HepG2 (cell line): Measurements from ENCODE around the gene CHRNB2. TPM values are rescaled to one million over a fixed set of nuclear protein-coding genes. Genes with fewer than 3 reads are reported as not detected.
A peak's percentile ranks its signal among the peaks of the same experiment; 100 is the strongest.

Source experiments
- ARHGAP35 ChIP-seq: sonication (generic); formaldehyde crosslinking; IDR thresholded peaks from 2 replicates; pipeline ENCODE4 v1.9.0; 2022; ENCODE audit warnings: mild to moderate bottlenecking, inconsistent platforms, moderate library complexity, missing genetic modification reagents, borderline replicate concordance
- CENPX ChIP-seq: sonication (generic); formaldehyde crosslinking; IDR thresholded peaks from 2 replicates; pipeline ENCODE4 v1.9.0; 2021; ENCODE audit warnings: mild to moderate bottlenecking, missing genetic modification reagents, moderate library complexity
- EED ChIP-seq: sonication (generic); formaldehyde crosslinking; IDR thresholded peaks from 2 replicates; pipeline ENCODE4 v1.5.0; 2020; ENCODE audit warnings: mild to moderate bottlenecking, missing genetic modification reagents
- HMGA1 ChIP-seq: sonication (generic); formaldehyde crosslinking; conservative IDR thresholded peaks from 2 replicates; pipeline ENCODE4 v1.4.0; 2020; ENCODE audit warnings: missing genetic modification reagents
- HOXA5 ChIP-seq: sonication (generic); formaldehyde crosslinking; IDR thresholded peaks from 2 replicates; pipeline ENCODE4 v1.4.0; 2020; ENCODE audit warnings: missing genetic modification reagents
- KDM3A ChIP-seq: IDR thresholded peaks from 2 replicates; pipeline ENCODE4 v1.6.1; 2018; ENCODE audit warnings: low read depth, missing compliant biosample characterization
- MXD4 ChIP-seq: IDR thresholded peaks from 2 replicates; pipeline ENCODE4 v1.6.1; 2016; ENCODE audit warnings: mild to moderate bottlenecking, missing biosample characterization, missing genetic modification reagents
- MXI1 ChIP-seq: IDR thresholded peaks from 3 replicates; pipeline ENCODE4 v1.6.1; 2012; ENCODE audit warnings: low read depth, low read length, inconsistent platforms, borderline replicate concordance
- SALL1 ChIP-seq: sonication (generic); formaldehyde crosslinking; IDR thresholded peaks from 2 replicates; pipeline ENCODE4 v1.8.0; 2022; ENCODE audit warnings: mild to moderate bottlenecking, missing genetic modification reagents
- SAP130 ChIP-seq: IDR thresholded peaks from 2 replicates; pipeline ENCODE4 v1.6.1; 2016; ENCODE audit warnings: low read depth
- SMARCE1 ChIP-seq: fragments of 450-650 bp; IDR thresholded peaks from 2 replicates; pipeline ENCODE4 v1.6.1; 2017; ENCODE audit warnings: borderline replicate concordance
- SRY ChIP-seq: sonication (generic); formaldehyde crosslinking; IDR thresholded peaks from 2 replicates; pipeline ENCODE4 v1.8.0; 2022; ENCODE audit warnings: mild to moderate bottlenecking, missing genetic modification reagents
- ZBTB38 ChIP-seq: sonication (generic); formaldehyde crosslinking; IDR thresholded peaks from 2 replicates; pipeline ENCODE4 v1.5.1; 2020; ENCODE audit warnings: mild to moderate bottlenecking, missing genetic modification reagents
- ZNF335 ChIP-seq: sonication (generic); formaldehyde crosslinking; IDR thresholded peaks from 2 replicates; pipeline ENCODE4 v1.4.0; 2020; ENCODE audit warnings: missing genetic modification reagents
- ZNF501 ChIP-seq: sonication (generic); formaldehyde crosslinking; IDR thresholded peaks from 2 replicates; pipeline ENCODE4 v1.5.1; 2020; ENCODE audit warnings: mild to moderate bottlenecking, moderate library complexity, missing genetic modification reagents
- ZNF569 ChIP-seq: sonication (generic); formaldehyde crosslinking; IDR thresholded peaks from 2 replicates; pipeline ENCODE4 v1.5.0; 2020; ENCODE audit warnings: mild to moderate bottlenecking, missing genetic modification reagents, moderate library complexity, borderline replicate concordance
- ZNF572 ChIP-seq: sonication (generic); formaldehyde crosslinking; IDR thresholded peaks from 2 replicates; pipeline ENCODE4 v1.5.1; 2020; ENCODE audit warnings: mild to moderate bottlenecking, missing genetic modification reagents
- ZNF615 ChIP-seq: sonication (generic); formaldehyde crosslinking; IDR thresholded peaks from 2 replicates; pipeline ENCODE4 v1.5.0; 2020; ENCODE audit warnings: mild to moderate bottlenecking, missing genetic modification reagents, borderline replicate concordance
- ZNF775 ChIP-seq: sonication (generic); formaldehyde crosslinking; IDR thresholded peaks from 2 replicates; pipeline ENCODE4 v1.4.0; 2020; ENCODE audit warnings: missing genetic modification reagents, mild to moderate bottlenecking, moderate library complexity, borderline replicate concordance
- ZNF850 ChIP-seq: sonication (generic); formaldehyde crosslinking; conservative IDR thresholded peaks from 2 replicates; pipeline ENCODE4 v1.9.0; 2021; ENCODE audit warnings: mild to moderate bottlenecking, missing genetic modification reagents
- ZNF883 ChIP-seq: sonication (generic); formaldehyde crosslinking; IDR thresholded peaks from 2 replicates; pipeline ENCODE4 v1.5.1; 2020; ENCODE audit warnings: mild to moderate bottlenecking, missing genetic modification reagents; ENCODE audit errors: not compliant biosample characterization
- polyA plus RNA-seq, 8 experiments: library from polyadenylated mRNA; depleted of rRNA in 3 of 8; stranded (reverse) in 7 of 8; unstranded in 1 of 8; fragments of >200 nt; fragmentation: Illumina TruSeq in 4 of 8; extraction: Trizol in 4 of 8; gene quantifications; 2 replicates each; pipeline versions ENCODE4 v1.2.1 to v1.2.3, GENCODE V29; 2011 to 2016; ENCODE audit warnings: low read depth in 4 of 8, missing spikeins in 1 of 8, mixed read lengths in 1 of 8; ENCODE audit not compliant: insufficient read depth in 1 of 8
- total RNA-seq, 5 experiments: library from RNA; depleted of rRNA; stranded (reverse); fragments of >200 nt; fragmentation: Illumina TruSeq; extraction: Trizol; gene quantifications; 2 replicates each; pipeline ENCODE4 v1.2.3, GENCODE V29; 2016; ENCODE audit warnings: low read depth in 1 of 5
- TF ChIP-seq, protein P1 (sequence below): sonication (generic); formaldehyde crosslinking; IDR thresholded peaks from 2 replicates; pipeline ENCODE4 v1.8.1; 2023; ENCODE audit warnings: mild to moderate bottlenecking, moderate library complexity, missing genetic modification reagents
- TF ChIP-seq, protein P2 (sequence below): sonication (generic); formaldehyde crosslinking; IDR thresholded peaks from 2 replicates; pipeline ENCODE4 v1.5.0; 2020; ENCODE audit warnings: mild to moderate bottlenecking, missing genetic modification reagents
- TF ChIP-seq, protein P3 (sequence below): sonication (generic); formaldehyde crosslinking; IDR thresholded peaks from 2 replicates; pipeline ENCODE4 v1.4.0; 2020; ENCODE audit warnings: missing genetic modification reagents
- TF ChIP-seq, protein P4 (sequence below): sonication (generic); formaldehyde crosslinking; IDR thresholded peaks from 2 replicates; pipeline ENCODE4 v1.8.0; 2022; ENCODE audit warnings: mild to moderate bottlenecking, missing genetic modification reagents, borderline replicate concordance

CHRNB2 gene
- total and polyA plus RNA-seq, 2 of the 13 experiments (the other 11 are each of a cell fraction or from before 2014, with no cell fraction given): 0.03 to 0.07 TPM

DNA sequence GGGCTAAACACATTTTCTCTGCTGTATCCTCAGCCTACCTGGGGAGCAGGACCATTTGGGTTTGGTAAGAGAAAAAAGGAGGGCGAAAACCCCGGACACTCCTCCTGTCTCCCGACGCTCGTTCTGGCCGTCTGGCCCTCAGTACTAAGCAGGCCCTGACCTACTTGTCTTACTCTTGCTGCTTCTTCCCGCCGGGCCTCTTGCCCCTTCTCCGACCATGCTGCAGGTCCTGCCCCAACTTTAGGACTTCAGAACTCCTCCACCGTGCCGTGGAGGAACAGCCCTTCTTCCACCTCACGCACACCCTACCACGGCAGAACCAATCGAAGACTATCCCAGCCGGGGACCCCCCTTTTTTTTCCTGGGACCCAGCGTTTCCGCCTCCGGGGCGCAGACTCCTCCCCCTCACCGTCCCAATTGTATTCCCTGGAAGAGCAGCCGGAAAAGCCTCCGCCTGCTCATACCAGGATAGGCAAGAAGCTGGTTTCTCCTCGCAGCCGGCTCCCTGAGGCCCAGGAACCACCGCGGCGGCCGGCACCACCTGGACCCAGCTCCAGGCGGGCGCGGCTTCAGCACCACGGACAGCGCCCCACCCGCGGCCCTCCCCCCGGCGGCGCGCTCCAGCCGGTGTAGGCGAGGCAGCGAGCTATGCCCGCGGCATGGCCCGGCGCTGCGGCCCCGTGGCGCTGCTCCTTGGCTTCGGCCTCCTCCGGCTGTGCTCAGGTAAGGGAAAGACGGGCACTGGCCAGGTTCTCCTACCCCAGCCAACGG lies at the start of gene CHRNB2 (continued):
- TF ChIP-seq, protein P1, sequence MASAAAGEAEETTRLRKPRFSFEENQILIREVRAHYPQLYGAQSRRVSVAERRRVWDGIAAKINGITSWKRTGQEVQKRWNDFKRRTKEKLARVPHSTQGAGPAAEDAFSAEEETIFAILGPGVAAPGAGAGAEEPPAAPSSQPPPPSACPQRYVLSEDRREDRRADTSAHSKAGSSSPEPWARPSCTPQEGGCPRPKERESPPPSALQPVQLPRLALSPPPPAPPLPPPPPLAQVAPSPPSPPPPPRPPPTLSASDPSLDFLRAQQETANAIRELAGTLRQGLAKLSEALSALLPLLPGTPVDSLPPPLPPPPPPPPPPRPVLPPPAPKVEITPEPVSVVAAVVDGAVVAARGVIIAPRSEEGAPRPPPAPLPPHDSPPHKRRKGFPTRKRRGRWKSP (CRISPR knock-in tag): peak; percentile 90
- peak; percentile 98 for TF ChIP-seq MXD4 (CRISPR knock-in tag)
- TF ChIP-seq HOXA5: peak; percentile 98
- peak; percentile 90; the same call in 1 of the 2 replicates for TF ChIP-seq ZNF850 (CRISPR knock-in tag)
- peak; percentile 79 for TF ChIP-seq ARHGAP35 (CRISPR knock-in tag)
- peak; percentile 65; the same call in 1 of the 2 replicates for TF ChIP-seq ZNF335 (CRISPR knock-in tag)
- TF ChIP-seq, protein P2, sequence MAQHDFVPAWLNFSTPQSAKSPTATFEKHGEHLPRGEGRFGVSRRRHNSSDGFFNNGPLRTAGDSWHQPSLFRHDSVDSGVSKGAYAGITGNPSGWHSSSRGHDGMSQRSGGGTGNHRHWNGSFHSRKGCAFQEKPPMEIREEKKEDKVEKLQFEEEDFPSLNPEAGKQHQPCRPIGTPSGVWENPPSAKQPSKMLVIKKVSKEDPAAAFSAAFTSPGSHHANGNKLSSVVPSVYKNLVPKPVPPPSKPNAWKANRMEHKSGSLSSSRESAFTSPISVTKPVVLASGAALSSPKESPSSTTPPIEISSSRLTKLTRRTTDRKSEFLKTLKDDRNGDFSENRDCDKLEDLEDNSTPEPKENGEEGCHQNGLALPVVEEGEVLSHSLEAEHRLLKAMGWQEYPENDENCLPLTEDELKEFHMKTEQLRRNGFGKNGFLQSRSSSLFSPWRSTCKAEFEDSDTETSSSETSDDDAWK (CRISPR knock-in tag): no peak
- no peak for TF ChIP-seq CENPX (CRISPR knock-in tag)
- TF ChIP-seq ZBTB38: peak; percentile 93
- no peak for TF ChIP-seq HMGA1 (CRISPR knock-in tag)
- TF ChIP-seq ZNF572 (CRISPR knock-in tag): no peak; the same call in 1 of the 2 replicates
- no peak for TF ChIP-seq ZNF775 (CRISPR knock-in tag)
- TF ChIP-seq SAP130 (CRISPR knock-in tag): peak; percentile 97
- peak; percentile 96 for TF ChIP-seq EED
- no peak for TF ChIP-seq ZNF569 (CRISPR knock-in tag)
- no peak for TF ChIP-seq ZNF615 (CRISPR knock-in tag)
- TF ChIP-seq ZNF501 (CRISPR knock-in tag): peak; percentile 89
- peak; percentile 43; the same call in 1 of the 2 replicates for TF ChIP-seq KDM3A (CRISPR knock-in tag)
- TF ChIP-seq SRY (CRISPR knock-in tag): peak; percentile 99
- TF ChIP-seq SALL1 (CRISPR knock-in tag): peak; percentile 99
- TF ChIP-seq SMARCE1: no peak
- TF ChIP-seq, protein P3, sequence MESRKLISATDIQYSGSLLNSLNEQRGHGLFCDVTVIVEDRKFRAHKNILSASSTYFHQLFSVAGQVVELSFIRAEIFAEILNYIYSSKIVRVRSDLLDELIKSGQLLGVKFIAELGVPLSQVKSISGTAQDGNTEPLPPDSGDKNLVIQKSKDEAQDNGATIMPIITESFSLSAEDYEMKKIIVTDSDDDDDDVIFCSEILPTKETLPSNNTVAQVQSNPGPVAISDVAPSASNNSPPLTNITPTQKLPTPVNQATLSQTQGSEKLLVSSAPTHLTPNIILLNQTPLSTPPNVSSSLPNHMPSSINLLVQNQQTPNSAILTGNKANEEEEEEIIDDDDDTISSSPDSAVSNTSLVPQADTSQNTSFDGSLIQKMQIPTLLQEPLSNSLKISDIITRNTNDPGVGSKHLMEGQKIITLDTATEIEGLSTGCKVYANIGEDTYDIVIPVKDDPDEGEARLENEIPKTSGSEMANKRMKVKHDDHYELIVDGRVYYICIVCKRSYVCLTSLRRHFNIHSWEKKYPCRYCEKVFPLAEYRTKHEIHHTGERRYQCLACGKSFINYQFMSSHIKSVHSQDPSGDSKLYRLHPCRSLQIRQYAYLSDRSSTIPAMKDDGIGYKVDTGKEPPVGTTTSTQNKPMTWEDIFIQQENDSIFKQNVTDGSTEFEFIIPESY (CRISPR knock-in tag): no peak
- TF ChIP-seq ZNF883 (CRISPR knock-in tag): peak; percentile 99
- TF ChIP-seq, protein P4, sequence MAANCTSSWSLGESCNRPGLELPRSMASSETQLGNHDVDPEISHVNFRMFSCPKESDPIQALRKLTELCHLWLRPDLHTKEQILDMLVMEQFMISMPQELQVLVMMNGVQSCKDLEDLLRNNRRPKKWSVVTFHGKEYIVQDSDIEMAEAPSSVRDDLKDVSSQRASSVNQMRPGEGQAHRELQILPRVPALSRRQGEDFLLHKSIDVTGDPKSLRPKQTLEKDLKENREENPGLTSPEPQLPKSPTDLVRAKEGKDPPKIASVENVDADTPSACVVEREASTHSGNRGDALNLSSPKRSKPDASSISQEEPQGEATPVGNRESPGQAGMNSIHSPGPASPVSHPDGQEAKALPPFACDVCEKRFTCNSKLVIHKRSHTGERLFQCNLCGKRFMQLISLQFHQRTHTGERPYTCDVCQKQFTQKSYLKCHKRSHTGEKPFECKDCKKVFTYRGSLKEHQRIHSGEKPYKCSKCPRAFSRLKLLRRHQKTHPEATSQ: peak; percentile 82; the same call in 1 of the 2 replicates
- peak; percentile 92; the same call in 2 of the 3 replicates for TF ChIP-seq MXI1
